ENCODE measurements around the gene ENOX2.

- TF ChIP-seq EZH2 (IDR thresholded peaks at IDR 0.05) (no peak), POLR2AphosphoS5 (IDR thresholded peaks at IDR 0.05; ENCODE audit: borderline replicate concordance, low read depth, low read length) (no peak), FOXP2 (optimal IDR thresholded peaks at IDR 0.05; ENCODE audit: control extremely low read depth, extremely low read length, insufficient read depth) (no peak)
Measured at GRCh38 chrX:130592204-130592603, 310.8 kb downstream of the ENOX2 start.

All from SK-N-MC (cell line).